HepG2 (cell line): ENCODE measurements around the gene HEBP1. TPM values are rescaled to one million over a fixed set of nuclear protein-coding genes. Genes with fewer than 3 reads are reported as not detected.

Source experiments
- ARHGAP35 ChIP-seq: sonication (generic); formaldehyde crosslinking; IDR thresholded peaks from 2 replicates; pipeline ENCODE4 v1.9.0; 2022; ENCODE audit warnings: mild to moderate bottlenecking, inconsistent platforms, moderate library complexity, missing genetic modification reagents, borderline replicate concordance
- CAMTA2 ChIP-seq: sonication (generic); formaldehyde crosslinking; IDR thresholded peaks from 2 replicates; pipeline ENCODE4 v1.4.0; 2020; ENCODE audit warnings: mild to moderate bottlenecking, missing genetic modification reagents, borderline replicate concordance
- E2F1 ChIP-seq: sonication (generic); formaldehyde crosslinking; IDR thresholded peaks from 2 replicates; pipeline ENCODE4 v1.5.0; 2020; ENCODE audit warnings: missing genetic modification reagents
- EED ChIP-seq: sonication (generic); formaldehyde crosslinking; IDR thresholded peaks from 2 replicates; pipeline ENCODE4 v1.5.0; 2020; ENCODE audit warnings: mild to moderate bottlenecking, missing genetic modification reagents
- ELF3 ChIP-seq: IDR thresholded peaks from 2 replicates; pipeline ENCODE4 v1.6.1; 2016; ENCODE audit warnings: missing genetic modification reagents, missing compliant biosample characterization
- KLF6 ChIP-seq: IDR thresholded peaks from 2 replicates; pipeline ENCODE4 v1.8.0; 2016; ENCODE audit warnings: missing biosample characterization, missing genetic modification reagents
- MBD4 ChIP-seq: IDR thresholded peaks from 2 replicates; pipeline ENCODE4 v1.6.1; 2012; ENCODE audit warnings: low read length, inconsistent platforms, borderline replicate concordance
- MEF2D ChIP-seq: sonication (generic); formaldehyde crosslinking; IDR thresholded peaks from 2 replicates; pipeline ENCODE4 v1.5.1; 2020; ENCODE audit warnings: mild to moderate bottlenecking, missing genetic modification reagents
- SAFB2 ChIP-seq: sonication (generic); formaldehyde crosslinking; IDR thresholded peaks from 2 replicates; pipeline ENCODE4 v1.5.1; 2020; ENCODE audit warnings: missing genetic modification reagents, low read depth, mild to moderate bottlenecking, borderline replicate concordance
- TBX2 ChIP-seq: sonication (generic); formaldehyde crosslinking; IDR thresholded peaks from 2 replicates; pipeline ENCODE4 v1.5.0; 2020; ENCODE audit warnings: missing genetic modification reagents, mild to moderate bottlenecking, borderline replicate concordance
- TFDP2 ChIP-seq: sonication (generic); formaldehyde crosslinking; IDR thresholded peaks from 2 replicates; pipeline ENCODE4 v1.4.0; 2020; ENCODE audit warnings: missing genetic modification reagents
- ZBTB38 ChIP-seq: sonication (generic); formaldehyde crosslinking; IDR thresholded peaks from 2 replicates; pipeline ENCODE4 v1.5.1; 2020; ENCODE audit warnings: mild to moderate bottlenecking, missing genetic modification reagents
- ZMYM3 ChIP-seq: sonication (generic); formaldehyde crosslinking; IDR thresholded peaks from 2 replicates; pipeline ENCODE4 v1.5.1; 2020; ENCODE audit warnings: mild to moderate bottlenecking, missing genetic modification reagents
- ZNF121 ChIP-seq: sonication (generic); formaldehyde crosslinking; IDR thresholded peaks from 2 replicates; pipeline ENCODE4 v1.5.0; 2020; ENCODE audit warnings: mild to moderate bottlenecking, missing genetic modification reagents
- ZNF142 ChIP-seq: sonication (generic); formaldehyde crosslinking; IDR thresholded peaks from 2 replicates; pipeline ENCODE4 v1.4.0; 2020; ENCODE audit warnings: missing genetic modification reagents
- ZNF335 ChIP-seq: sonication (generic); formaldehyde crosslinking; IDR thresholded peaks from 2 replicates; pipeline ENCODE4 v1.4.0; 2020; ENCODE audit warnings: missing genetic modification reagents
- ZNF563 ChIP-seq: sonication (generic); formaldehyde crosslinking; IDR thresholded peaks from 2 replicates; pipeline ENCODE4 v1.8.0; 2022; ENCODE audit warnings: mild to moderate bottlenecking, moderate library complexity, missing genetic modification reagents
- ZNF614 ChIP-seq: IDR thresholded peaks from 2 replicates; pipeline ENCODE4 v1.6.1; 2018; ENCODE audit warnings: missing biosample characterization, missing genetic modification reagents, inconsistent platforms, borderline replicate concordance
- ZNF782 ChIP-seq: sonication (generic); formaldehyde crosslinking; IDR thresholded peaks from 2 replicates; pipeline ENCODE4 v1.4.0; 2020; ENCODE audit warnings: missing genetic modification reagents, mild to moderate bottlenecking, borderline replicate concordance
- polyA plus RNA-seq, 8 experiments: library from polyadenylated mRNA; depleted of rRNA in 3 of 8; stranded (reverse) in 7 of 8; unstranded in 1 of 8; fragments of >200 nt; fragmentation: Illumina TruSeq in 4 of 8; extraction: Trizol in 4 of 8; gene quantifications; 2 replicates each; pipeline versions ENCODE4 v1.2.1 to v1.2.3, GENCODE V29; 2011 to 2016; ENCODE audit warnings: low read depth in 4 of 8, missing spikeins in 1 of 8, mixed read lengths in 1 of 8; ENCODE audit not compliant: insufficient read depth in 1 of 8
- total RNA-seq, 5 experiments: library from RNA; depleted of rRNA; stranded (reverse); fragments of >200 nt; fragmentation: Illumina TruSeq; extraction: Trizol; gene quantifications; 2 replicates each; pipeline ENCODE4 v1.2.3, GENCODE V29; 2016; ENCODE audit warnings: low read depth in 1 of 5

The HEBP1 gene
- total and polyA plus RNA-seq, 2 of the 13 experiments (the other 11 are each of a cell fraction or from before 2014, with no cell fraction given), result 7.8 to 9.4 TPM

- TF ChIP-seq ZMYM3 (peak; percentile 21; the same call in 1 of the 2 replicates), TBX2 (CRISPR knock-in tag) (peak; percentile 70), KLF6 (CRISPR knock-in tag) (peak; percentile 66; the same call in 1 of the 2 replicates), CAMTA2 (CRISPR knock-in tag) (no peak), TFDP2 (CRISPR knock-in tag) (peak; percentile 48; the same call in 1 of the 2 replicates), ZNF335 (CRISPR knock-in tag) (peak; percentile 71; the same call in 1 of the 2 replicates), ARHGAP35 (CRISPR knock-in tag) (no peak; the same call in 1 of the 2 replicates), ZBTB38 (CRISPR knock-in tag) (peak; percentile 75), ZNF782 (CRISPR knock-in tag) (no peak), ZNF121 (peak; percentile 48; the same call in 1 of the 2 replicates), ZNF614 (CRISPR knock-in tag) (peak; percentile 11; the same call in 1 of the 2 replicates), E2F1 (no peak), ZNF563 (CRISPR knock-in tag) (0 out of 2 replicates have a peak, but pooled peaks have one; percentile 54), ZNF142 (0 out of 2 replicates have a peak, but pooled peaks have one; percentile 29), MEF2D (CRISPR knock-in tag) (0 out of 2 replicates have a peak, but pooled peaks have one; percentile 56), EED (CRISPR knock-in tag) (peak; percentile 88; the same call in 1 of the 2 replicates), MBD4 (no peak), ELF3 (peak; percentile 19; the same call in 1 of the 2 replicates), SAFB2 (0 out of 2 replicates have a peak, but pooled peaks have one; percentile 57)
Measured at GRCh38 chr12:13044002-13044905, 44.2 kb upstream of the HEBP1 start, which contains the start of gene FAM234B (continued).
